ENCODE measurements around the gene CD46. TPM values are rescaled to one million over a fixed set of nuclear protein-coding genes. Genes with fewer than 3 reads are reported as not detected.

Gene CD46
- total RNA-seq, 1 donor from 2014 or later: 116 TPM

DNA sequence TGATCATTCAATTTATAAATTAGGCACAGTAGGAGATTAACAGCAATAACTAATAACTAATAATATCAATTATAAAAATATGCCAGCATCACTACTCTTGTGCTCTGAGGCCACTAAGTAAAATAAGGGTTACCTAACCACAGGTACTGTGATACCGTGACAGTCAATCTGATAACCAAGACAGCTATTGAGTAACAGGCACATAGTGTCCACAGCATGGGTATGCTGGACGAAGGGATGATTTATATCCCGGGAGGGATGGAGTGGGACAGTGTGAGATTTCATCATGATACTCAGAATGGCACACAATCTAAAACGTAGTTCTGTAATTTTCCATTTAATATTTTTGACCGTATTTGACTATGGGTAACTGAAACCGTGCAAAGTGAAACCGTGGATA lies 39.4 kb downstream of the CD46 start:
- Mint-ChIP-seq H3K36me3 (ENCODE audit: low read depth, unreplicated experiment) (no peaks in the 10 kb centered on the region), H3K9me3 (ENCODE audit: unreplicated experiment) (no peaks in the 10 kb centered on the region), H3K27me3 (ENCODE audit: unreplicated experiment) (no peaks in the 10 kb centered on the region), H3K27ac (ENCODE audit: unreplicated experiment) (no peak overlapping the region), H3K4me1 (ENCODE audit: unreplicated experiment) (peaks cover 7% of the 10 kb centered on the region), H3K4me3 (ENCODE audit: unreplicated experiment) (no peak overlapping the region)
- DNase-seq (ENCODE audit: low spot score): no peak
- TF ChIP-seq, protein P1, sequence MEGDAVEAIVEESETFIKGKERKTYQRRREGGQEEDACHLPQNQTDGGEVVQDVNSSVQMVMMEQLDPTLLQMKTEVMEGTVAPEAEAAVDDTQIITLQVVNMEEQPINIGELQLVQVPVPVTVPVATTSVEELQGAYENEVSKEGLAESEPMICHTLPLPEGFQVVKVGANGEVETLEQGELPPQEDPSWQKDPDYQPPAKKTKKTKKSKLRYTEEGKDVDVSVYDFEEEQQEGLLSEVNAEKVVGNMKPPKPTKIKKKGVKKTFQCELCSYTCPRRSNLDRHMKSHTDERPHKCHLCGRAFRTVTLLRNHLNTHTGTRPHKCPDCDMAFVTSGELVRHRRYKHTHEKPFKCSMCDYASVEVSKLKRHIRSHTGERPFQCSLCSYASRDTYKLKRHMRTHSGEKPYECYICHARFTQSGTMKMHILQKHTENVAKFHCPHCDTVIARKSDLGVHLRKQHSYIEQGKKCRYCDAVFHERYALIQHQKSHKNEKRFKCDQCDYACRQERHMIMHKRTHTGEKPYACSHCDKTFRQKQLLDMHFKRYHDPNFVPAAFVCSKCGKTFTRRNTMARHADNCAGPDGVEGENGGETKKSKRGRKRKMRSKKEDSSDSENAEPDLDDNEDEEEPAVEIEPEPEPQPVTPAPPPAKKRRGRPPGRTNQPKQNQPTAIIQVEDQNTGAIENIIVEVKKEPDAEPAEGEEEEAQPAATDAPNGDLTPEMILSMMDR (IDR thresholded peaks at IDR 0.05; ENCODE audit: unreplicated experiment): no peak

DNA sequence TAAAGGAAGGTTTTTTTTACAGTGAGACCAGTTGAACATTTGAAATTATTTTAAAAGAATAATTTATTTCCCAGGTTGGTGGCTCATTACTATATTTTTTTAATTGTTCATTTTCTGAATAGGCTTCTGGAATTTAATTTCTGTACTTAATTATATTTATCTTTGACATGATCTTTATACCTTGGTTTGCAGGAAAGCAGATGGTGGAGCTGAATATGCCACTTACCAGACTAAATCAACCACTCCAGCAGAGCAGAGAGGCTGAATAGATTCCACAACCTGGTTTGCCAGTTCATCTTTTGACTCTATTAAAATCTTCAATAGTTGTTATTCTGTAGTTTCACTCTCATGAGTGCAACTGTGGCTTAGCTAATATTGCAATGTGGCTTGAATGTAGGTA lies 41.5 kb downstream of the CD46 start:
- Mint-ChIP-seq H3K36me3 (ENCODE audit: low read depth, unreplicated experiment) (no peaks in the 10 kb centered on the region), H3K9me3 (ENCODE audit: unreplicated experiment) (no peaks in the 10 kb centered on the region), H3K27ac (ENCODE audit: unreplicated experiment) (no peak overlapping the region), H3K4me3 (ENCODE audit: unreplicated experiment) (no peak overlapping the region), H3K4me1 (ENCODE audit: unreplicated experiment) (peaks cover 7% of the 10 kb centered on the region), H3K27me3 (ENCODE audit: unreplicated experiment) (no peaks in the 10 kb centered on the region)
- TF ChIP-seq, protein P1 (IDR thresholded peaks at IDR 0.05; ENCODE audit: unreplicated experiment): no peak
- no peak for DNase-seq (ENCODE audit: low spot score)

- H3K9me3 Mint-ChIP-seq (ENCODE audit: unreplicated experiment): no peaks in the 10 kb centered on the region
- TF ChIP-seq, protein P1 (IDR thresholded peaks at IDR 0.05; ENCODE audit: unreplicated experiment): no peak
- H3K36me3 Mint-ChIP-seq (ENCODE audit: low read depth, unreplicated experiment): no peaks in the 10 kb centered on the region
- H3K4me3 Mint-ChIP-seq (ENCODE audit: unreplicated experiment): no peak overlapping the region
- DNase-seq (ENCODE audit: low spot score): no peak
- peaks cover 11% of the 10 kb centered on the region for H3K4me1 Mint-ChIP-seq (ENCODE audit: unreplicated experiment)
- no peaks in the 10 kb centered on the region for H3K27me3 Mint-ChIP-seq (ENCODE audit: unreplicated experiment)
- no peak overlapping the region for H3K27ac Mint-ChIP-seq (ENCODE audit: unreplicated experiment)
Observed at GRCh38 chr1:207794861-207795260, 43.0 kb downstream of the CD46 start.

GRCh38 chr1:207797229-207797973 lies 45.5 kb downstream of the CD46 start:
- Mint-ChIP-seq H3K4me1 (ENCODE audit: unreplicated experiment) (peaks cover 11% of the 10 kb centered on the region), H3K27ac (ENCODE audit: unreplicated experiment) (no peak overlapping the region), H3K4me3 (ENCODE audit: unreplicated experiment) (no peak overlapping the region), H3K9me3 (ENCODE audit: unreplicated experiment) (no peaks in the 10 kb centered on the region), H3K36me3 (ENCODE audit: low read depth, unreplicated experiment) (peaks cover 5% of the 10 kb centered on the region), H3K27me3 (ENCODE audit: unreplicated experiment) (no peaks in the 10 kb centered on the region)
- DNase-seq (ENCODE audit: low spot score): peak; percentile 76
- TF ChIP-seq, protein P1 (IDR thresholded peaks at IDR 0.05; ENCODE audit: unreplicated experiment): peak; percentile 61

GRCh38 chr1:207798847-207799246 lies 47.0 kb downstream of the CD46 start:
- Mint-ChIP-seq H3K27me3 (ENCODE audit: unreplicated experiment) (no peaks in the 10 kb centered on the region), H3K27ac (ENCODE audit: unreplicated experiment) (no peak overlapping the region), H3K9me3 (ENCODE audit: unreplicated experiment) (no peaks in the 10 kb centered on the region), H3K4me3 (ENCODE audit: unreplicated experiment) (no peak overlapping the region), H3K4me1 (ENCODE audit: unreplicated experiment) (peaks cover 11% of the 10 kb centered on the region), H3K36me3 (ENCODE audit: low read depth, unreplicated experiment) (peaks cover 14% of the 10 kb centered on the region)
- TF ChIP-seq, protein P1 (IDR thresholded peaks at IDR 0.05; ENCODE audit: unreplicated experiment): no peak
- no peak for DNase-seq (ENCODE audit: low spot score)

Data from endothelial cell (in vitro differentiated cells).